Osteocyte (in vitro differentiated cells): Measurements from ENCODE around the gene GIN1. TPM values are rescaled to one million over a fixed set of nuclear protein-coding genes. Genes with fewer than 3 reads are reported as not detected.
"Not testable (repeated sequence)": the region's sequence is repeated elsewhere in the genome, so short reads cannot be mapped to it uniquely, and the experiment has no call there.

Experiments used
- DNase-seq: peaks from one replicate; pipeline ENCODE4 v3.0.0; 2021; ENCODE audit warnings: mixed read lengths; ENCODE audit not compliant: unreplicated experiment; ENCODE audit errors: extremely low spot score
- H3K27ac Mint-ChIP-seq: one replicate; pipeline ENCODE4 v1.8.0; 2021; ENCODE audit warnings: mild to moderate bottlenecking, mixed read lengths; ENCODE audit not compliant: unreplicated experiment
- H3K27me3 Mint-ChIP-seq: one replicate; pipeline ENCODE4 v1.8.0; 2021; ENCODE audit warnings: mixed read lengths; ENCODE audit not compliant: unreplicated experiment
- H3K36me3 Mint-ChIP-seq: one replicate; pipeline ENCODE4 v1.8.0; 2021; ENCODE audit warnings: mixed read lengths; ENCODE audit not compliant: unreplicated experiment
- H3K4me1 Mint-ChIP-seq: one replicate; pipeline ENCODE4 v1.8.0; 2021; ENCODE audit warnings: mixed read lengths; ENCODE audit not compliant: unreplicated experiment
- H3K4me3 Mint-ChIP-seq: one replicate; pipeline ENCODE4 v1.8.0; 2021; ENCODE audit warnings: mild to moderate bottlenecking, moderate library complexity, mixed read lengths; ENCODE audit not compliant: unreplicated experiment
- H3K9me3 Mint-ChIP-seq: one replicate; pipeline ENCODE4 v1.8.0; 2021; ENCODE audit warnings: mixed read lengths; ENCODE audit not compliant: unreplicated experiment
- total RNA-seq: library from RNA; stranded (reverse); gene quantifications from 2 replicates; pipeline ENCODE4 v1.2.1, GENCODE V29; 2021
- TF ChIP-seq, protein P1 (sequence below): fragments of 200-600 bp; sonication (generic); IDR thresholded peaks from 2 replicates; pipeline ENCODE4 v1.5.0; 2021; ENCODE audit warnings: antibody characterized with exemption, mild to moderate bottlenecking, moderate library complexity

The GIN1 gene
- total RNA-seq, 1 donor from 2014 or later = 4.1 TPM

DNA sequence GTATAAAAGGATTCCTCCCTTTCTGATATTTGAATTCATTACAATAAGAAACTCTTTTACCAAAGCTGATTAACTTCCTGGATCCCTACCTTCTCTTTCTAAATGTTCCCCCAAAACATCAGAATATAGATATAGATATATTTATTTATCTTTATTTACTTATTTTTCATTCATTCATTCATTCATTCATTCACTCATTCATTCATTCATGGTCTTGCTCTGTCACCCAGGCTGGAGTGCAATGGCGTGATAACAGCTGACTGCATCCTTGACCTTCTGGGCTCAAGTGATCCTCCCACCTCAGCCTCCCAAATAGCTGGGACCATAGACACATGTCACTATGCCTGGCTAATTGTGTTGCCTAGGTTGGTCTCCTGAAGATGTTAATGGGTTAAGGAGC is 30.7 kb downstream of the GIN1 start:
- TF ChIP-seq, protein P1, sequence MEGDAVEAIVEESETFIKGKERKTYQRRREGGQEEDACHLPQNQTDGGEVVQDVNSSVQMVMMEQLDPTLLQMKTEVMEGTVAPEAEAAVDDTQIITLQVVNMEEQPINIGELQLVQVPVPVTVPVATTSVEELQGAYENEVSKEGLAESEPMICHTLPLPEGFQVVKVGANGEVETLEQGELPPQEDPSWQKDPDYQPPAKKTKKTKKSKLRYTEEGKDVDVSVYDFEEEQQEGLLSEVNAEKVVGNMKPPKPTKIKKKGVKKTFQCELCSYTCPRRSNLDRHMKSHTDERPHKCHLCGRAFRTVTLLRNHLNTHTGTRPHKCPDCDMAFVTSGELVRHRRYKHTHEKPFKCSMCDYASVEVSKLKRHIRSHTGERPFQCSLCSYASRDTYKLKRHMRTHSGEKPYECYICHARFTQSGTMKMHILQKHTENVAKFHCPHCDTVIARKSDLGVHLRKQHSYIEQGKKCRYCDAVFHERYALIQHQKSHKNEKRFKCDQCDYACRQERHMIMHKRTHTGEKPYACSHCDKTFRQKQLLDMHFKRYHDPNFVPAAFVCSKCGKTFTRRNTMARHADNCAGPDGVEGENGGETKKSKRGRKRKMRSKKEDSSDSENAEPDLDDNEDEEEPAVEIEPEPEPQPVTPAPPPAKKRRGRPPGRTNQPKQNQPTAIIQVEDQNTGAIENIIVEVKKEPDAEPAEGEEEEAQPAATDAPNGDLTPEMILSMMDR = no peak
- H3K27ac Mint-ChIP-seq = no peak overlapping the region

DNA sequence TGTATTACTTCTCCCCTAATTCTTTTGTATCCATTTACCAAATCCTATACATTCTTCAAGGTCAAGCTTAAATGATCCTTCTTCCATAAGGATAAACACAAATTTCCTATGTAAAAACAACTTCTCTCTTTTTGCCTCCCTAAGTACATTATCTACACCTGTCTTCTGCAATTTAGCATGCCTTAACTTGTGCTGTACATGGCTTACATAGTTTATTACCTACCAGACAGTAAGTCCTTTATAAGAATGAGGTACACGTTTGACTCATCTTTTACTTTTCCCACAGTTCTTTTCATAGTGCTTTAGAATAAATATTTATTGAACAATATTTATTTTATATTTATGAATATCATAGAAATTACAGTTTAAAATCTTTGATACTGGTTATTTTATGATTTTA is 33.4 kb downstream of the GIN1 start:
- no peak overlapping the region for H3K27ac Mint-ChIP-seq
- DNase-seq = no peak
- no peak overlapping the region for H3K4me3 Mint-ChIP-seq
- H3K4me1 Mint-ChIP-seq = no peaks in the 10 kb centered on the region
- H3K36me3 Mint-ChIP-seq = peaks cover 36% of the 10 kb centered on the region
- H3K9me3 Mint-ChIP-seq = peaks cover 39% of the 10 kb centered on the region
- no peaks in the 10 kb centered on the region for H3K27me3 Mint-ChIP-seq
- TF ChIP-seq, protein P1 = no peak

More for the DNA sequence above, 30.7 kb downstream of the GIN1 start:
- DNase-seq = no peak
- no peak overlapping the region for H3K4me3 Mint-ChIP-seq
- no peaks in the 10 kb centered on the region for H3K27me3 Mint-ChIP-seq
- peaks cover 28% of the 10 kb centered on the region for H3K36me3 Mint-ChIP-seq
- peaks cover 14% of the 10 kb centered on the region for H3K9me3 Mint-ChIP-seq
- H3K4me1 Mint-ChIP-seq = no peaks in the 10 kb centered on the region

DNA sequence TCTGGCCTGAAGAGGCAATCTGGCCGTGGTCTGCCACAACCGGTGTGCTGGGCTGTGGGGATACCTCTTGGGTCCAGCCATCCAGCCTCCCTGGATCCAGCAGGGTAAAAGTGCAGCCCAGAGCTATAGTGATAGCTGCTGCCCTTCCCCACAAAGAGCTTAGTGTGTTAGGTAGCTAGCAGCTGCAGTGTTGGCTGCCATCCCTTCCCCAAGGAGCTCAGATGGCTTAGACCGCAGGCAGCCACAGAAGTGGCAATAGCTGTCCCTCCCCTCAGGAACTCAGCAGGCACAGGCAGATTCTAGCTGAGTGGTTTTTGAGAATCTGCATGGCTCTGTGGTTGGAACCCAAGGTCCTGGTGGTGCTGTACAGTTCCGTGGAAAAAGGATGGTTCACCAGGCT is 40.1 kb downstream of the GIN1 start:
- Mint-ChIP-seq H3K36me3 (peaks cover 19% of the 10 kb centered on the region), H3K4me1 (no peaks in the 10 kb centered on the region), H3K4me3 (no peak overlapping the region), H3K9me3 (peaks cover 68% of the 10 kb centered on the region), H3K27me3 (no peaks in the 10 kb centered on the region), H3K27ac (no peak overlapping the region)
- no peak for DNase-seq
- TF ChIP-seq, protein P1 = no peak

DNA sequence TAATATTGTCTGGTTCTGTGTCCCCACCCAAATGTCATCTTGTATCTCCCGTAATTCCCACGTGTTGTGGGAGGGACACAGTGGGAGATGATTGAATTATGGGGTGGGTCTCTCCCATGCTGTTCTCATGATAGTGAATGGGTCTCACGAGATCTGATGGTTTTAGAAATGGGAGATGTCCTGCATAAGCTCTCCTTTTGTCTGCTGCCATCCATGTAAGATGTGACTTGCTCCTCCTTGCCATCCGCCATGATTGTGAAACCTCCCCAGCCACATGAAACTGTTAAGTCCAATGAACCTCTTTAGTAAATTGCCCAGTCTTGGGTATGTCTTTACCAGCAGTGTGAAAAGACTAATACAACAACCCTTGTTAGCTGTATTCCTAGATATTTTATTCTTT is 44.5 kb downstream of the GIN1 start:
- peaks cover 53% of the 10 kb centered on the region for H3K9me3 Mint-ChIP-seq
- DNase-seq = no peak
- no peaks in the 10 kb centered on the region for H3K4me1 Mint-ChIP-seq
- H3K36me3 Mint-ChIP-seq = no peaks in the 10 kb centered on the region
- no peak overlapping the region for H3K4me3 Mint-ChIP-seq
- H3K27me3 Mint-ChIP-seq = no peaks in the 10 kb centered on the region
- TF ChIP-seq, protein P1 = no peak
- no peak overlapping the region for H3K27ac Mint-ChIP-seq

DNA sequence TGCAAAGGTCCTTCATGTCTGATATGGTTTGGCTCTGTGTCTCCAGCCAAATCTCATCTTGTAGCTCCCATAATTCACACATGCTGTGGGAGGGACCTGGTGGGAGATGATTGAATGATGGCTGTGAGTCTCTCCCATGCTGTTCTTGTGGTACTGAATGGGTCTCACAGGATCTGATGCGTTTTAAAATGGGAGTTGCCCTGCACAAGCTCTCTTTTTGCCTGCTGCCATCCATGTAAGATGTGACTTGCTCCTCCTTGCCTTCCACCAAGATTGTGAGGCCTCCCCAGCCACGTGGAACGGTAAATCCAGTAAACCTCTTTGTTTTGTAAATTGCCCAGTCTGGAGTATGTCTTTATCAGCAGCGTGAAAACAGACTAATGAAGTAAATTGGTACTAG is 46.4 kb downstream of the GIN1 start:
- not testable (repeated sequence) for H3K27me3 Mint-ChIP-seq, DNase-seq, H3K4me1 Mint-ChIP-seq, H3K27ac Mint-ChIP-seq, H3K4me3 Mint-ChIP-seq, H3K36me3 Mint-ChIP-seq
- peaks cover 46% of the 10 kb centered on the region for H3K9me3 Mint-ChIP-seq

DNA sequence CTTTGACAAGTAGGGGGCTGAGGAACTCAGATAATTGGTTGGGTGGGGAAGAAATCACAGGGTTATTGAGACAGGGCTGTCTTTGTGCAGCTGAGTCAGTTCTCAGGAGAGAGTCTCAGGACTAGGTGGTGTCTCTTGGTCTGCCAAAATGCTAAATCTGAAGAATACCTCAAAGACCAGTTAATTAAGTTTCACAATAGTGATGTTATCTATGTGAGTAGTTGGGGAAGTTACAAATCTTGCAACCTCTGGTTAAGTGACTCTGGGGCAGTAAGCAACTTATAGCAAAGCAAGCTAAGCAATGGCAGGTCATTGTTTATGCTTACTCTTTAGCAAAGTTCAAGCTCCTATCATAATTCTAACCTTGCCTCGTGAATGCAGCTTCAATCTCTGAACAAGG is 53.6 kb downstream of the GIN1 start:
- H3K27me3 Mint-ChIP-seq = peaks cover 4% of the 10 kb centered on the region

More for the DNA sequence above, 53.6 kb downstream of the GIN1 start:
- H3K4me3 Mint-ChIP-seq = no peak overlapping the region
- TF ChIP-seq, protein P1 = no peak
- no peaks in the 10 kb centered on the region for H3K4me1 Mint-ChIP-seq
- H3K27ac Mint-ChIP-seq = no peak overlapping the region
- no peaks in the 10 kb centered on the region for H3K36me3 Mint-ChIP-seq
- no peaks in the 10 kb centered on the region for H3K9me3 Mint-ChIP-seq
- no peak for DNase-seq
